GM19193 (cell line): ENCODE measurements around the gene BAIAP3.

Source experiments
- POLR2A ChIP-seq: IDR thresholded peaks from 4 replicates; pipeline ENCODE4 v1.6.1; 2011; ENCODE audit not compliant: insufficient read depth, insufficient read length; ENCODE audit errors: extremely low read depth

Gene BAIAP3, protein sequence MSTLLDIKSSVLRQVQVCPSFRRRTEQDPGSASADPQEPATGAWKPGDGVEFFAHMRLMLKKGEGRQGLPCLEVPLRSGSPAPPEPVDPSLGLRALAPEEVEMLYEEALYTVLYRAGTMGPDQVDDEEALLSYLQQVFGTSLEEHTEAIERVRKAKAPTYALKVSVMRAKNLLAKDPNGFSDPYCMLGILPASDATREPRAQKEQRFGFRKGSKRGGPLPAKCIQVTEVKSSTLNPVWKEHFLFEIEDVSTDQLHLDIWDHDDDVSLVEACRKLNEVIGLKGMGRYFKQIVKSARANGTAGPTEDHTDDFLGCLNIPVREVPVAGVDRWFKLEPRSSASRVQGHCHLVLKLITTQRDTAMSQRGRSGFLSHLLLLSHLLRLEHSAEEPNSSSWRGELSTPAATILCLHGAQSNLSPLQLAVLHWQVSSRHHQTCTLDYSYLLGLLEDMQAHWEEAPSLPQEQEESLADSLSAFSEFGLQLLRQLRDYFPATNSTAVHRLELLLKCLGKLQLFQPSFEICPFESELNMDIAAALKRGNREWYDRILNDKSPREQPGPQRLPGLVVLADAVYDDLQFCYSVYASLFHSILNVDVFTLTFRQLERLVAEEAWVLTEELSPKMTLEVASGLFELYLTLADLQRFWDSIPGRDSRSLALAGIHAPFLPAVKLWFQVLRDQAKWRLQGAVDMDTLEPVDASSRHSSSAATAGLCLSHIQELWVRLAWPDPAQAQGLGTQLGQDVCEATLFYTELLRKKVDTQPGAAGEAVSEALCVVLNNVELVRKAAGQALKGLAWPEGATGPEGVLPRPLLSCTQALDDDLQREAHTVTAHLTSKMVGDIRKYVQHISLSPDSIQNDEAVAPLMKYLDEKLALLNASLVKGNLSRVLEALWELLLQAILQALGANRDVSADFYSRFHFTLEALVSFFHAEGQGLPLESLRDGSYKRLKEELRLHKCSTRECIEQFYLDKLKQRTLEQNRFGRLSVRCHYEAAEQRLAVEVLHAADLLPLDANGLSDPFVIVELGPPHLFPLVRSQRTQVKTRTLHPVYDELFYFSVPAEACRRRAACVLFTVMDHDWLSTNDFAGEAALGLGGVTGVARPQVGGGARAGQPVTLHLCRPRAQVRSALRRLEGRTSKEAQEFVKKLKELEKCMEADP

DNA sequence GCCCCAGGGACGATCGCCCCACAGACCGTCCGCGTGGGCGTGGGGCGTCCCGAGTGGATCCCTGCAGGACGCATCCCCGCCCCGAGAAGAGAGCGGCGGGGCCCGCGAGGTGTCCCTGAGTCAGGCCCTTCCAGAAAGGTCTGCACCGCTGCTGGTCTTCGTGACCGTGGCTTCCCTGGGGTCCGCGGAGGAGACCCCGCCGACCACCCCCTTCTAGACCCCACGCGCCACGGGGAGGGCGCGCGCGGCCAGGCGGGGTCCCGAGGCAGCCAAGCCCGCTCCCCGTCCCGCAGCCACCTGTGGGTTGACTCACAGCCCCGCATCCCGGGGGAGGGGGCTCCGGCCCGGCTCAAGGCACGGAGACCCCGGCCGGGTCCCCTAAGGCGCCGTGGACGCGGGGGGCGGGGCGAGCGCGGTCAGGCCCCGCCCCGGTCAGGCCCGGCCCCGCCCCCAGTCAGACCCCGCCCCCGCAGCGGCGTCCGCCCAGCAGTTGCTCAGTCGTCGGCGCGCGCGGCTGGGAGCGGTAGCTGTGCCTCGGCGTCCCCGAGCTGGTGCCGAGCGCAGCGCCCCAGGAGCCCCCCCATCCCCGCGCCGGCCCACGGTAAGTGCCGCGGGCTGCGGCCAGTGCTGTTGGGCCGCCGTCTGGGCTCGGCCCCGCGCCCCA is at the start of gene BAIAP3:
BAIAP3 (plus strand) TSS at position 497 of the 664 bp plus-strand sequence. CDS start 4,905 bp downstream, outside the sequence.
- TF ChIP-seq POLR2A = no peak

GRCh38 chr16:1283996-1284616 is 49.3 kb upstream of the BAIAP3 start:
- no peak for TF ChIP-seq POLR2A

- TF ChIP-seq POLR2A = no peak
Measured at GRCh38 chr16:1285669-1286512, 47.6 kb upstream of the BAIAP3 start.

- TF ChIP-seq POLR2A = no peak
Measured at GRCh38 chr16:1286513-1287094, 46.8 kb upstream of the BAIAP3 start.

- no peak for TF ChIP-seq POLR2A
Measured at GRCh38 chr16:1287982-1288670, 45.3 kb upstream of the BAIAP3 start.

DNA sequence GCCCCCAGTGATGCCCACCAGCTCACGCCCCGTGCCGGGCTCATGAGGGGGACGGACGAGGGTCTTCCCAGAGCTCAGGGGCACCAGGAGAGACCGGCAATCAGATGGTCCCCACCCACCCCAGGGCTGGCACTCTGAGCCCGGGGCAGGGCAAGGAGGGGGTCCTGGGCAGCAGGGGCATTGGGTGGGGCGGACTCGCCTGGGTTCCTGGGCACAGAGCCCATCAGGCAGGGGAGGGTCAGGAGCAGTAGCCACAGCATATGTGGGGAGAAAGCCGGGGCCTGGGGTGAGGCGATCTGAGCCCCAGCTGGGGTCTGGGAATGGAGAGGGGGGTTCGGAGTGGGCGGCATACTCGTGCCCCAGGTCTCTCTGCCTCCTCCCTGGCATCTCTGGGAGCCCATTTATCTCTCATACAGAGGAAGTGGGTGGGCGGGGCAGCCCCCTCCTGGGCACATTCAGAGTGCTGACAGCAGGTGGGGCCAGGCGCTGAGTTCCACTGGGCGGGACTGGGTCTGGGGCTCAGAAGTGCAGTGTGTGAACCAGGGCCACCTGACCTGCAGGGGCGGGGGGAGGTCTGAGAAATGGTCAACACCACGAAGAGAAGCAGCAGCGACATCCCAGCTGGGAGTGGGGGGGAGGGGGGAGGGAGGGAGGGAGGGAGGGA is 44.5 kb upstream of the BAIAP3 start:
- no peak for TF ChIP-seq POLR2A

DNA sequence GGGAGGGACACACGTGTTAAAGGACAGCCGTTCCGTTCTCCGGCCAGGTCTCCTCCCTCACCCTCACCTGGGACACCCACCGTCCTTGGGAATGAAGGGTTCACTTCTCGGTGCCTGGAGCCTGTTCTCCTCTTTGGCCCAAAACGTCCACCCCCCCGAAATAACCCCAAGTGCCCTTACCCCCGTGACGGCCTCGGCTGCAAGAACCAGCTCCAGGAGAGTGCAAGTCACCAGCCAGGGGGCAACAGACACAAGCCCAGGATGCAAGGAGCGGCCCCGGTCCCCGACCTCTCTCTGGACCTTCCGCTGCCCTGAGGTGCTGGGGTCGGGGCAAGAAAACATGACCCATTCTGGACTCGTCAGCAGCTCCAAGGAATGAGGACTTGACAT is 44.0 kb upstream of the BAIAP3 start:
- TF ChIP-seq POLR2A = no peak

DNA sequence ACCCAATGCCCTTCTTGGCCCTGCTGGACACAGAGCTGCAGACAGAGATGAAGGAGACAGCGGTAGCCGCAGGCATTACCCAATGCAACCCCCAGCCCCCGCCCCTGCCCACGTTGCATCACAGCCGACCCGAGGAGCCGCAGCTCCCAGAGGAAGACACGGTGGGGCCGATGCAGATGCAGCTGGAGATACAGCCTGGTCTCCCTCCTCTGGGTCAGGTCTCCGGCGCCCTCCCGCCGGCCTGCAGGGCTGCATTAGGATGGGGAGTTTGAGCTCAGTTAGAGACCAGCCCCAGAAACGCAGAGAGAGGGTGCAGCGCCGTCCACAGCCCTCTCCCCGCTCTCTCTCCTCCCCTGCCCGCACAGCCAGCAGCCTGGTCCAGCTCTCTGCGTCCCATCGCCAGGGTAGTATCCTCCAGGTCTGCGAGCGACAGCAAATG is 43.4 kb upstream of the BAIAP3 start:
- TF ChIP-seq POLR2A = no peak

DNA sequence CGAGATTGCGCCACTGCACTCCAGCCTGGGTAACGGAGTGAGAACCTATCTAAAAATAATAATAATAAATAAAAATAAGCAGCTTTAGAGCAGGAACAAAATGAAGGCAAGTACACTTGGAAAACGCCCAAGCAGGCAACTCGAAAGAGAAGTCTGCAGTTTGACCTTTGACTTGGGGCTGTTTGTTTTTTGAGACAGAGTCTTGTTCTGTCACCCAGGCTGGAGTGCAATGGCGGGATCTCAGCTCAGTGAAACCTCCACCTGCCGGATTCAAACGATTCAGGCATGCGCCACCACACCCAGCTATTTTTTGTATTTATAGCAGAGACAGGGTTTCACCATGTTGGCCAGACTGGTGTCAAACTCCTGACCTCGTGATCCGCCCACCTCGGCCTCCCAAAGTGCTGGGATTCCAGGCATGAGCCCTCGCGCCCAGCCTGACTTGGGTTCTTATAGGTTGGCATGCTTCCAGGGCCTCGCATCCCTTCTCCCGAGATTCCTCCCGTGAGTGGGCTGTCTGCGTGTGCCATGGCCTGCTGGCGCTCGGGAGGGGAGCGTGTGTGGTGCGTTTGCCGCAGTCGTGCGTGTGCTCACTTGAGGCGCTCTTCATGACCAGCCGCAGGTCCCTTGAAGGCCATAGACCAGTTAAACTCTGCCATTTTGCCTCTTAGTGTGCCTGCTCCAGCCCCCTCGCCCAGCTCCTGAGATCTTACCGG is 42.4 kb upstream of the BAIAP3 start:
- no peak for TF ChIP-seq POLR2A

DNA sequence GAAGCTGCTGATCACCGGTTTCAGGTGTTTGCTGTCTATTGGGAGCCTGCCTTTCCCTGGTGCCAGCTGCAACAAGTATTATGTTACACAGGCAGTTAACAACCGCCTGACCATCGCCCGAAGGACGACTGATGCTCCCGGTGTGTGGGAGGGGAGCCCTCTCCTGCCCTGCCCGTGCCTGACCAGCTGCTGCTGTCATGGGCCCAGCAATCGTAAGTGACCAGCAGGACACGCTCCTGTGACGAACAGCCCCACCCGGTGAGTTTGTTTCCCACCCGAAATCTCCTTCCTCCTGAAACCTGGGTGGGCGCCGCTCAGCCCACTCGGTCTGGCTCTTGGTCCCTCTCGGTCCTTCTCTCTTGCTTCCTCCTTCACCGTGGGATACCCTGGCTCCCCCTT is 41.9 kb upstream of the BAIAP3 start:
- TF ChIP-seq POLR2A = no peak

DNA sequence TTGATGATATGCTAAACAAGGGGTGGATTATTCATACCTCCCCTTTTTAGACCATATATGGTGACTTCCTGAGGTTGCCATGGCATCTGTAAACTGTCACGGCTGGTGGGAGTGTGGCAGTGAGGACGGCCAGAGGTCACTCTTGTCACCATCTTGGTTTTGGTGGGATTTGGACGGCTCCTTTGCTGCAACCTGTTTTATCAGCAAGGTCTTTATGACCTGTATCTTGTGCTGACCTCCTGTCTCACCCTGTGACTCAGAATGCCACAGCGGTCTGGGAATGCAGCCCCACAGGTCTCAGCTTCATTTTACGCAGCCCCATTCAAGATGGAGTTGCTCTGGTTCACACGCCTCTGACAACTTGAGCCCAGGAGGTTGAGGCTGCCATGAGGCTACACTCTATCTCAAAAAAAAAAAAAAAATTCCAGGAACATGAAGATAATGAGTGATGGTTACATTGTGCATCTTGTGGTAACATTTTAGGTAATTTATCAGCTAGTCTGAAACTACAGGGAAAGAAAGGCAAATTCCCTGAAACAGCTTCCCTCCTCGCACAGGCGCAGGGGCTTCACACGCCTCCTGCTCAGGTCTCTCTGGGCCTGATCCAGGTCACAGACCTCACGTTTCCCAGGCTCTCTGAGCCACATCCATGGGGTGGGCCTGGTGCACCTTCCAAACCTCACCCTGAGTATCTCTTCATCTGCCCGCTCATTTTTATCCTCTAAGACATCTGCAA is 39.4 kb upstream of the BAIAP3 start:
- no peak for TF ChIP-seq POLR2A
